ENCODE measurements around the gene INPP4B. TPM values are rescaled to one million over a fixed set of nuclear protein-coding genes. Genes with fewer than 3 reads are reported as not detected.

The INPP4B gene
- total RNA-seq, 2 experiments from 2014 or later, result 35.4 to 43.0 TPM

DNA sequence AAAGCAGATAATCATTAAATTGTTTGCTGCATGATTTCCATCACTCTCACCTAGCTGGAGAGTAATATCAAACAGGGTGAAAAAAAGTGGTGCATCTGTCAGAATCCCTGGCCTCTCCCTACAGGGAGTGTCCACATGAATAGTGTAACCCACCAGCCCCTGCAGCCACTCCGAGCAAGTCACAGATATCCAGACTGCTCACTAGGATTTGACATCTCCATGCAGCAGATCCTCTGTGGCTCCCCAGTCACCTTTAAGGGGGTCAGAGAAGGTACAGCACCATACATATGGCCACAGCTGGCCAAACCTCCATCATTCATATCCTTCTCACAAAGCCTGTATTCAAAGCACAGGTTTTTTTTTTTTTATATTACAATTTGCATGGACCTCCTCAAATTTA, 536.3 kb downstream of the INPP4B start:
- DNase-seq (no peak), ATAC-seq (ENCODE audit: low read depth) (no peak)
- no peaks in the 10 kb centered on the region for H3K9me3 Mint-ChIP-seq
- no peaks in the 10 kb centered on the region for H3K27me3 Mint-ChIP-seq
- POLR2A ChIA-PET, result no interaction called here
- H3K4me3 Mint-ChIP-seq, result no peak overlapping the region
- H3K4me1 Mint-ChIP-seq, result peaks cover 21% of the 10 kb centered on the region
- H3K36me3 Mint-ChIP-seq, result peaks cover 48% of the 10 kb centered on the region
- H3K27ac Mint-ChIP-seq, result no peak overlapping the region

DNA sequence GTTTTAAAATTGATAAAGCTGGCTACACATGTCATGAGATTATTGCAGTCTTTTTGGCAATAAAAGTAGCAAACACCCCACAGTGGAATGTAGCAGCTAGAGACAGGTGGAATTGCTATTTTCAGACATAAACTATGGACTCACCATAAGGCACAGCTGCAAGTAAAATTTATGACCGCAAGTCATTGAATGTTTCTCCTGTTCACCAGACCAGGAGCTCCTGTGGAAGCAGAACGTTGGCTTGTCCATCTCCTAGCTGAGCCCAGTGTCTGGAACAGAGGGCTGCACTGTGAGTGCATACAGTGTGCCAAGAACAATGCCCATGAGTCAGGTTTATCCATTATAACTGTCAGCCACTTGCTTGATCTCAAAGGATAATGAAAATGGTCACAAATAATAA, 538.2 kb downstream of the INPP4B start:
- POLR2A ChIA-PET, result no interaction called here
- ATAC-seq (ENCODE audit: low read depth), result no peak
- Mint-ChIP-seq H3K27ac (no peak overlapping the region), H3K9me3 (no peaks in the 10 kb centered on the region), H3K27me3 (no peaks in the 10 kb centered on the region), H3K36me3 (peaks cover 37% of the 10 kb centered on the region), H3K4me3 (no peak overlapping the region), H3K4me1 (peaks cover 3% of the 10 kb centered on the region)
- DNase-seq, result no peak

DNA sequence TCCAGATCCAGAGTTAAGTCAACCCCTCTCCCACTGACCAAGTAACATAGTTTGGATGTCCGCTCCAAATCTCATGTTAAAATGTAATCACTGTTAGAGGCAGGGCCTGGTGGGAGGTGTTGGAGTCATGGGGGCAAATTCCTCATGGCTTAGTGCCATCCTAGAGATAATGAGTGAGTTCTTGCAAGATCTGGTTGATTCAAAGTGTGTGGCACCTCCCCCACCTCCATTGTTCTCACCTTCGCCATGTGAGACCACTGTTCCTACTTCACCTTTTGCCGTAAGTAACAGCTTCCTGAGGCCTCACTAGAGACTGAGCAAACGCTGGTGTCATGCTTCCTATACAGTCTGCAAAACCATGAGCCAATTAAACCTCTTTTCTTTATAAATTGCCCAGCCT, 548.8 kb downstream of the INPP4B start:
- POLR2A ChIA-PET, result no interaction called here
- Mint-ChIP-seq H3K36me3 (peaks cover 48% of the 10 kb centered on the region), H3K27me3 (no peaks in the 10 kb centered on the region), H3K4me1 (peaks cover 14% of the 10 kb centered on the region), H3K4me3 (no peak overlapping the region), H3K9me3 (peaks cover 4% of the 10 kb centered on the region), H3K27ac (no peak overlapping the region)
- DNase-seq (no peak), ATAC-seq (ENCODE audit: low read depth) (no peak)

DNA sequence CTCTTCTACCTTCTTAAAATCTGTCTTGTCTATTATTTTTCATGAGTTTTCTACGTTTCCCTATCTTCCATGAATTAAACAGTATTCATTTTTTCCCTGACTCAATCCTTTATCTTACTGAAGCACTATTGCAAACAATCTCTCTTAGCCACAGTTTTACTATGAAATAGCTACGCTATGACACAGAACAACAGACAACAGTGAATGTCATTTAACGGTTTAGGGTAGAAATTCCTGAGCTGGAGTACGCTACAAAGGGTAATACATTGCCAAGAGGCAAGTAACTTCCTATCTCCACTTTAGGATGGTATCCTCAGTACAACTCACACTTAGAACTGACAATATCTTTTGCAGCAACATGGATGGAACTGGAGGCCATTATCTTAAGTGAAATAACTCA, 552.6 kb downstream of the INPP4B start:
- Mint-ChIP-seq H3K36me3 (peaks cover 56% of the 10 kb centered on the region), H3K4me1 (peaks cover 14% of the 10 kb centered on the region)

DNA sequence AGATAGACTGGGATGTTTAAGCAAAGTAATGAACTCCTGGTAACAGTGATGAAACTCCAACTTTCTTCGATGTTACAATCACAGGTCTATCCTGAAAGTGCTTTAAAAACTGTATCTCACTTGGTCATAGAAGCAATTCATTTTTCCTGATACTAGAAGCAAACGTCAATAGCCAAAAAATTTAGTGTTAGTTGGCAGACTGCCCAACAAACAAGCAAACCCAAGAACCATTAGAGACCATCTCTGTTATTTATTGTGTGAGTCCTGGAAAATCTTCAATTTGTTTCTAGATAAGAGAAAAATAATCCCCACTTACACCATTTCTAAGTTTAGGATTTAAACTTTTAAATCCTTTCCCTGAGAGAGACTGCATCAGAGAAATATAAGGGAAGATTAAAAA, 553.9 kb downstream of the INPP4B start:
- H3K27ac Mint-ChIP-seq, result no peak overlapping the region
- H3K4me1 Mint-ChIP-seq, result peaks cover 12% of the 10 kb centered on the region
- DNase-seq (no peak), ATAC-seq (ENCODE audit: low read depth) (no peak)
- H3K4me3 Mint-ChIP-seq, result no peak overlapping the region
- H3K9me3 Mint-ChIP-seq, result peaks cover 12% of the 10 kb centered on the region
- peaks cover 49% of the 10 kb centered on the region for H3K36me3 Mint-ChIP-seq
- H3K27me3 Mint-ChIP-seq, result no peaks in the 10 kb centered on the region
- POLR2A ChIA-PET, result no interaction called here

More for the DNA sequence above, 552.6 kb downstream of the INPP4B start:
- H3K4me3 Mint-ChIP-seq, result no peak overlapping the region
- DNase-seq (no peak), ATAC-seq (ENCODE audit: low read depth) (no peak)
- no peak overlapping the region for H3K27ac Mint-ChIP-seq
- no peaks in the 10 kb centered on the region for H3K27me3 Mint-ChIP-seq
- H3K9me3 Mint-ChIP-seq, result peaks cover 12% of the 10 kb centered on the region
- POLR2A ChIA-PET, result no interaction called here

DNA sequence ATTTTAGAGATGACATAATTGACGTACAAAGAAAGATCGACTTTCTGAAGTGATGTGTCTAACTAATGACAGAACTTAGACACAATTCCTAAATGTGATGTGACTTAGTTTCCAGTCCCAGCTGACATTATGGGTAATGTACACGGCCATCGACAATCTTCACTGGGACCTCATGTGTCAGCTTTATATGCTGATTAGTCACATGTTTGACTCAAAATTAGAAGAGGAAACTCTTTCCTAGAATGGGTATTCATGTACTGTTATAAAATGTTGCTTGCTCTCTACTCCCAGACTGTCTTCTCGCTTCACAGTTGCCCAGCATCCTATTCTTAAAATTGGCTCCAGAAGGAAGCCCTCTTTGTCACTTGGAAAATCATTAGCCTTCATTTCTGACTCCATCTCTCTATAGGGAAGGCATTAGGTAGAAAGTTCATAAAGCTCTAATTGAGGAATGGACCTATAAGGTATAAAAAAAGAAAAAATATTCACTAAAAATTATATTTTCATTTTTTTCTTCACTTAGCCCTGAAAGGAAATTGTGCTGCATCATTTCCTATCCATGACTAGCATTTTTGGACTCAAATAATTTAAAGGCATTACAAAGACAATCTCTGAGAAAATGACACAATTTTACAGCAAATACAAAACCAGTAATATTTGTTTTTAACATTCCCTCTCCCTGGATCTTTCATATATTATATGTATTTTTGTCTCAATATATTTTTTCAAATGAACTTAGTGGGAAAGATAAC, 554.6 kb downstream of the INPP4B start:
- Mint-ChIP-seq H3K27ac (no peak overlapping the region), H3K27me3 (no peaks in the 10 kb centered on the region), H3K4me1 (peaks cover 12% of the 10 kb centered on the region), H3K9me3 (peaks cover 12% of the 10 kb centered on the region), H3K4me3 (no peak overlapping the region), H3K36me3 (peaks cover 50% of the 10 kb centered on the region)
- POLR2A ChIA-PET, result no interaction called here
- DNase-seq (no peak), ATAC-seq (ENCODE audit: low read depth) (no peak)

DNA sequence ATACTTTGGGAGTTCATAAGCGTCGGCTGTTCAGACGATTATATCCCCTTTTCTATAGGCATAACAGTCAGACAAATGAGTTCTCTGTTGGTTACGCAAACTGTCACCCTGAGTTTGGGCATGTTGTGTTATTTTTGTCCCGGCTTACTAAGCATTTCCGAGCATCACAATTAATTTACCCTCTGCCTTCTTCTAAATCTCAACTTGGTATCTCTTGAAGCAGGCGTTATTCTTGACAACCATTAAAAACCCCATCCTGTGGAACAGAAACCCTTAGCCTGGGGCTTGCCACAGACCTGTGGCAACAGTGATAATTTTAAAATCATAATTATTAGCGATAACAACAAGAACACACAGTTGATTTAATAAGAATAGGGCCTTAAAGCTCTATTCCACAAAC, 558.7 kb downstream of the INPP4B start:
- Mint-ChIP-seq H3K4me1 (no peaks in the 10 kb centered on the region), H3K27ac (no peak overlapping the region), H3K9me3 (peaks cover 9% of the 10 kb centered on the region), H3K4me3 (no peak overlapping the region), H3K27me3 (no peaks in the 10 kb centered on the region), H3K36me3 (peaks cover 31% of the 10 kb centered on the region)
- ATAC-seq (ENCODE audit: low read depth) (no peak), DNase-seq (no peak)
- POLR2A ChIA-PET, result no interaction called here

DNA sequence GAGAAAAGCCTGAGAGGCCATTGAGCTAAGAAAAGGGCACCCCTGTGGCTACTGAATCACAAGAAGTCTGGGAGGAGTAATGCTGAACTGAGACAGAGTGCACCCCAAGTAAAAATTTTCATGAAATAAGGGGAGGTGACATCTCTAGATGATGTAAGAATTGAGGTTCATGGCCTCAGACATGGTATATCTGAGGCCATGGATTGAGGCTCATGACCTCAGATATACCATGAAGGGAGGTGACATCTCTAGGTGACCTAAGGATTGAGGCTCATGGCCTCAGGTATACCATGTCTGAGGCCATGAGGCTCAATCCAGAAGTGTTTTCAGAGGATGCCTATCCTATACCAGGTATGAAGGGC, 560.9 kb downstream of the INPP4B start:
- H3K9me3 Mint-ChIP-seq, result peaks cover 4% of the 10 kb centered on the region
- POLR2A ChIA-PET, result no interaction called here
- peak; percentile 13 for ATAC-seq (ENCODE audit: low read depth)

DNA sequence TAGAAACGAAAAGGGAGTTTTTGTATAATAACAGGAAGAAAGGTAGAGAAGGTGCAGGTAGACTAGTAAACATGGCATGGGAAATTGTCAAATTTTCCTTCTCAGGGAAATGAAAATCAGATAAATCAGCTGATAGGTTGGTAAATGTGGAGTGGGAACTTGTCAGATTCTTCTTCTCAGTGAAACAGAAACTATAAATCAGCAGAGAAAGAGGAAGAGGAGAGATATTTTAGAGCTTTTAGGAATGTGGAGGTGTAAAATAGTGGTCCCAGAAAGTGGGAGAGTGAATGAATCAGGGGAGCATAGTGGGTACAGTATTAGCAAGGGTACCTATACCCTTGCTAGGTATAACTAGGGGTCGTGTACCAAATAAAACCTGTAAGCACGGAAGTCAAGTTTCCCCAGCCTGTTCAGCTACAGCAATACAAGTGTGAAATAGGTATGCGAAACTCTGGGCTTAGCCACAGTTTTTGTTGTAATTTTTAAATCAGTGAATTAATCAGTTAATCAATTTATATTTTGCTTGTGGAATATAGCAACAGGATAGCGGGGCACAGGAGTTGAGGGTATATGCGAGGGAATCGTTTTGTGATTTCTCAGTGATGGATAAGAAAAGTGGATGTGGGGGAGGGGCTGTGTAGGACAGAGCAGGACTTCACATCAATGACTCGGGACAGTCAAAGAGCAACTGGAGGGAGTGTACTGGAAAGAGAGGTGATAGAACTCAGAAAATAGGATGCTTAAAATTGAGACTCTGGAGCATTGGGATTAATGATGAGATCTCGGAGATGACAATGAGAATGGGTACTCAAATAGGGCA, 561.5 kb downstream of the INPP4B start:
- DNase-seq (no peak), ATAC-seq (ENCODE audit: low read depth) (no peak)
- H3K27me3 Mint-ChIP-seq, result no peaks in the 10 kb centered on the region
- peaks cover 5% of the 10 kb centered on the region for H3K4me1 Mint-ChIP-seq
- peaks cover under 1% of the 10 kb centered on the region for H3K9me3 Mint-ChIP-seq
- POLR2A ChIA-PET, result no interaction called here
- H3K27ac Mint-ChIP-seq, result no peak overlapping the region
- H3K36me3 Mint-ChIP-seq, result peaks cover 14% of the 10 kb centered on the region
- no peak overlapping the region for H3K4me3 Mint-ChIP-seq

More for the DNA sequence above, 560.9 kb downstream of the INPP4B start:
- H3K4me3 Mint-ChIP-seq, result no peak overlapping the region
- peaks cover 18% of the 10 kb centered on the region for H3K36me3 Mint-ChIP-seq
- H3K27ac Mint-ChIP-seq, result no peak overlapping the region
- no peak for DNase-seq
- H3K27me3 Mint-ChIP-seq, result no peaks in the 10 kb centered on the region
- peaks cover 5% of the 10 kb centered on the region for H3K4me1 Mint-ChIP-seq

DNA sequence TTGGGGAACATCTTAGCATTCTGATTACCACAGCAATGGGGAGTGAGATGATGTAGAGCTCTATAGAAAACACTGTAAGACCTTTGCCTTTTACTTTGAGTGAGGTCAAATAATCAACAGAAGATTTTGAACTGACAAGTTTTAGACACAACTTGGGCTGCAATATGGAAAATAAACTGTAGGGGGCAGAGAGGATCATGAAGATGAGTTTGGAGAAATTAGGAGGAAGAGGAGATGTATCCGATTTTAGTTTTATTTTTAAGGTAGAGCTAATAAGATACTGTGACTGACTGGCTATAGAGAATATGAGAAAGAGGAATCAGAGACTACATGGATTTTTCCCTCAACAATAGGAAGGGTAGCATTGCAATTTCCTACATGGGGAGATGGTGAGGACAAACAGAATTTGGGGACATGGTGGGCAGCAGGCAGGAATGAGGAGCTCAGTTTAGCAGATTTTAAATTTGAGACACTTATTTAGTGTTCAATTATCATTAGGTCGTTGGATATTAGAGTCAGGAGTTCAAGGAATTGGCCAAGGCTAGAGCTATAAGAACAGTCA, 563.1 kb downstream of the INPP4B start:
- H3K27me3 Mint-ChIP-seq, result no peaks in the 10 kb centered on the region
- H3K36me3 Mint-ChIP-seq, result peaks cover 10% of the 10 kb centered on the region
- H3K4me1 Mint-ChIP-seq, result peaks cover 9% of the 10 kb centered on the region
- H3K9me3 Mint-ChIP-seq, result no peaks in the 10 kb centered on the region
- ATAC-seq (ENCODE audit: low read depth) (no peak), DNase-seq (no peak)
- no peak overlapping the region for H3K27ac Mint-ChIP-seq
- POLR2A ChIA-PET, result no interaction called here
- H3K4me3 Mint-ChIP-seq, result no peak overlapping the region

DNA sequence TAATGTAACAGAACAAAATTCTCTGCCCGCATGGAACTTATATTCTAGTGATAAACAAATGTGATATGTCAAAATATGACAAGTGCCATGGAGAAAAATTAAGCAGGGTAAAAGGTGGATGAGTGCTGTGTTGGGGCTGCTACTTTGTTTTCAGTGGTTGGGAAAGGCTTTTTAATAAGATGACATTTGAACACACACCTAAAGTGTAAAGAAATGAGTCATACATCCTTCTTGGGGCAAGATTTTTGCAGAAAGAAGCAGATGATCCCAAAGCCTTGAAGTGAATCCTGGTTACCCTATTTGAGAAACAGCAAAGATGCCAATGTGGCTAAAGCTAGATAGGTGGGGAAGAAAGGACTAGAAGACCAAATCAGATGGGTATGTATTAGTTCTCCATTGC, 564.1 kb downstream of the INPP4B start:
- Mint-ChIP-seq H3K9me3 (no peaks in the 10 kb centered on the region), H3K4me1 (peaks cover 9% of the 10 kb centered on the region)
- no peak for ATAC-seq (ENCODE audit: low read depth)

DNA sequence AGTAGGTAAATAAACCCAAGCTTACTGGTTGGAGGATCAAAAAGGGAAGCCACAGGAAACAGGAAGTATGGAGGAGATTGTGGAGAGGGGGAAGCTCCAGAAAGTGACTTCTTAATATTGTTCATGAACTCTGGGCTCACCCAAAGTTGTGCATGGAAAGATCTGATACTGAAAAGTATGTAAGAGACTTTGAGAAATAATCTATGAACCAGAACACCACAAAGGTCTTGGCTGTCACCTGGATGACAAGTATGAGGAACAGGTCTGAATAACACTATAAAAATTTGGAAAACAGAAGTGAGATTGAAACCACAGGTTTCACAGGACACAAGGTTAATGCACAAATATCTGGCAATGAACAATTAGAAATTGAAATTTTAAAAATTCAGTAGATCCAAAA, 567.4 kb downstream of the INPP4B start:
- H3K27ac Mint-ChIP-seq, result no peak overlapping the region
- DNase-seq, result no peak
- no peak overlapping the region for H3K4me3 Mint-ChIP-seq
- H3K27me3 Mint-ChIP-seq, result no peaks in the 10 kb centered on the region
- POLR2A ChIA-PET, result no interaction called here
- peaks cover 17% of the 10 kb centered on the region for H3K36me3 Mint-ChIP-seq
- H3K4me1 Mint-ChIP-seq, result peaks cover 14% of the 10 kb centered on the region
- no peak for ATAC-seq (ENCODE audit: low read depth)
- H3K9me3 Mint-ChIP-seq, result no peaks in the 10 kb centered on the region

More for the DNA sequence above, 564.1 kb downstream of the INPP4B start:
- peaks cover 12% of the 10 kb centered on the region for H3K36me3 Mint-ChIP-seq
- no peak overlapping the region for H3K27ac Mint-ChIP-seq
- H3K27me3 Mint-ChIP-seq, result no peaks in the 10 kb centered on the region
- no peak overlapping the region for H3K4me3 Mint-ChIP-seq
- no peak for DNase-seq
- POLR2A ChIA-PET, result no interaction called here

DNA sequence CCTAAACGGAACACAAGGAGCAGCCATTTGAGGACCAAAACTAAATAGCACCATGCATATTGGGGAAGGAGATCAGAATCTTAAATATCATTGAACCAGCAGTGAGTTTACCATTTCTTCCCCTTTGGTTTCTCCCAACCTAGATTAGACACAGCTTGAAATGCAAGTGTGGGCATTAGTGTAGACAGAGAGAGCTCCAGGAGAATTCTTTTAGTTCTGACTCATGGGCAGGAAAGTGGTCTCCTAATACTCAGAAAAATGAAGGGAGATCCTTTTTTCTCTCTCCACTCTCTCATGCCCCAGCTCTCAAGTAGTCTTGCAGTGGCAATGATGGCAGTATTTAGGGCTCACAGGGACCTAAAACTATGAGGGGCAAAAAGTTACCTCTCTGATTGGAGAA, 567.9 kb downstream of the INPP4B start:
- Mint-ChIP-seq H3K4me3 (no peak overlapping the region), H3K9me3 (no peaks in the 10 kb centered on the region), H3K36me3 (peaks cover 17% of the 10 kb centered on the region), H3K4me1 (peaks cover 14% of the 10 kb centered on the region), H3K27ac (no peak overlapping the region), H3K27me3 (no peaks in the 10 kb centered on the region)
- no peak for ATAC-seq (ENCODE audit: low read depth)
- DNase-seq, result no peak
- POLR2A ChIA-PET, result no interaction called here

DNA sequence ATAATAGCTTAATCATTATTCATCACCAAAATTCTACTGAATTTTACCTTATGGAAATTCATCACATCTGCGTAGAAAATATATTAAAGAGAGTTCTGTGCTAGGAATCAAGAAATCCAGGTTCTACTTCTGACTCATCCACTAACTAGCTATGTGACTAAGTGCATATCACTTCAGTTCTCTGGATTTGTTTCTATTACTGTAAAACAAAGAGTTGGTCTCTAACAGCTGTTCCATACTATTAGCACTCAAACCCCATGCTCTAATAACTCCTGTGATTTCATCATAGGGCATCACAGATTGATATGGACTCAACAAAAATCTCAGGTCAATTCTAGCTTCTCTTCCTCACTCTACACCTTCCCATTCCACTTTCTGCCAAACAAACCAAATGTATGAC, 572.0 kb downstream of the INPP4B start:
- DNase-seq (no peak), ATAC-seq (ENCODE audit: low read depth) (no peak)
- Mint-ChIP-seq H3K27ac (no peak overlapping the region), H3K27me3 (no peaks in the 10 kb centered on the region), H3K4me3 (no peak overlapping the region), H3K9me3 (no peaks in the 10 kb centered on the region), H3K4me1 (peaks cover 11% of the 10 kb centered on the region), H3K36me3 (peaks cover 31% of the 10 kb centered on the region)
- POLR2A ChIA-PET, result no interaction called here

All from activated naive CD8-positive, alpha-beta T cell treated with anti-CD3 and anti-CD28 coated beads, Interleukin-2, amount 10 ng/mL, durations not matched to agents 7 days and 5 days (primary cell).